A549 (cell line): ENCODE results near the gene TNS1. TPM values are rescaled to one million over a fixed set of nuclear protein-coding genes. Genes with fewer than 3 reads are reported as not detected.
A peak's percentile ranks its signal among the peaks of the same experiment; 100 is the strongest.

Experiments used
- ATAC-seq, 2 experiments: fragments of 200-7000 bp in 1 of 2; fragments of >200 bp in 1 of 2; cut with Nextera tagmentation in 1 of 2; cut with Tn5 transposase in 1 of 2; 3 replicates each; pipeline versions ENCODE4 v1.8.0 to v1.9.1; 2018 to 2020; ENCODE audit warnings: mild to moderate bottlenecking in 1 of 2, moderate library complexity in 1 of 2
- CTCF ChIA-PET: fragments of 300-600 bp; sonication (Branson Sonifier 250); formaldehyde crosslinking; extraction: SDS; loops from one replicate; lab custom pipeline; 2021; ENCODE audit warnings: antibody characterized with exemption, inconsistent platforms; lab: Yijun Ruan, JAX
- POLR2A ChIA-PET: fragments of 350-600 bp; formaldehyde crosslinking; extraction: SDS; loops from one replicate; lab custom pipeline; 2021; ENCODE audit warnings: antibody characterized with exemption, inconsistent platforms; lab: Yijun Ruan, JAX
- DNase-seq, 2 experiments: peaks; one replicate each; pipeline versions ENCODE4 v3.0.0 to v3.0.0-alpha.2; 2011 to 2016; ENCODE audit warnings: low read depth in 1 of 2, low spot score in 1 of 2
- FAIRE-seq: peaks from 2 replicates; lab custom pipeline; 2011; peaks lifted over from hg19 to GRCh38; lab: Jason Lieb, UNC
- H3K27ac ChIP-seq, 2 experiments: fragments of >200 bp; sonication (Bioruptor Twin); formaldehyde crosslinking; 3 replicates each; pipeline ENCODE4 v1.5.1; 2016 to 2017
- H3K4me1 ChIP-seq: fragments of >200 bp; sonication (Bioruptor Twin); formaldehyde crosslinking; 3 replicates; pipeline ENCODE4 v1.6.1; 2016
- H3K4me2 ChIP-seq: fragments of >200 bp; sonication (Bioruptor Twin); formaldehyde crosslinking; 3 replicates; pipeline ENCODE4 v1.6.1; 2016
- H3K4me3 ChIP-seq: fragments of >200 bp; sonication (Bioruptor Twin); formaldehyde crosslinking; 3 replicates; pipeline ENCODE4 v1.5.1; 2016
- H3K9me3 ChIP-seq: fragments of >200 bp; sonication (Bioruptor Twin); formaldehyde crosslinking; 3 replicates; pipeline ENCODE4 v1.6.1; 2016
- CEBPB ChIP-seq, 2 experiments: fragments of >200 bp in 1 of 2; sonication (Bioruptor Twin) in 1 of 2; formaldehyde crosslinking in 1 of 2; IDR thresholded peaks; 2 replicates each; pipeline ENCODE4 v1.6.1; 2012 to 2016
- CHD2 ChIP-seq: fragments of 150-350 bp; IDR thresholded peaks from 2 replicates; pipeline ENCODE4 v1.6.1; 2014; ENCODE audit warnings: low read length; ENCODE audit not compliant: partially characterized antibody
- EHF ChIP-seq: fragments of 250-450 bp; sonication (Bioruptor Pico); IDR thresholded peaks from 2 replicates; pipeline ENCODE4 v1.5.0; 2020; ENCODE audit warnings: mild to moderate bottlenecking
- EHMT2 ChIP-seq: fragments of 200-600 bp; sonication (generic); IDR thresholded peaks from 2 replicates; pipeline ENCODE4 v1.6.1; 2016; ENCODE audit warnings: antibody characterized with exemption, low read depth, mild to moderate bottlenecking, moderate library complexity
- EP300 ChIP-seq, 2 experiments: fragments of >200 bp; sonication (Bioruptor Twin); formaldehyde crosslinking; IDR thresholded peaks; 2 replicates in 1 of 2; 3 replicates in 1 of 2; pipeline ENCODE4 v1.6.1; 2016 to 2017
- FOSB ChIP-seq: fragments of 250-450 bp; sonication (Bioruptor Pico); IDR thresholded peaks from 2 replicates; pipeline ENCODE4 v1.5.0; 2020; ENCODE audit warnings: mild to moderate bottlenecking, moderate library complexity
- FOSL2 ChIP-seq, 2 experiments: fragments of 450-650 bp in 1 of 2; fragments of >200 bp in 1 of 2; sonication (Bioruptor Twin) in 1 of 2; formaldehyde crosslinking; IDR thresholded peaks; 2 replicates each; pipeline versions ENCODE4 v1.5.0 to v1.6.1; 2016 to 2020; ENCODE audit warnings: mild to moderate bottlenecking in 1 of 2, moderate library complexity in 1 of 2
- HEYL ChIP-seq: fragments of 250-450 bp; sonication (Bioruptor Pico); IDR thresholded peaks from 2 replicates; pipeline ENCODE4 v1.8.0; 2021; ENCODE audit warnings: mild to moderate bottlenecking, moderate library complexity
- JUN ChIP-seq, 2 experiments: fragments of >200 bp; sonication (Bioruptor Twin); formaldehyde crosslinking; IDR thresholded peaks; 2 replicates in 1 of 2; 3 replicates in 1 of 2; pipeline ENCODE4 v1.6.1; 2016 to 2017
- MAFK ChIP-seq: fragments of 450-650 bp; IDR thresholded peaks from 2 replicates; pipeline ENCODE4 v1.6.1; 2014; ENCODE audit not compliant: partially characterized antibody
- MYC ChIP-seq: IDR thresholded peaks from 2 replicates; pipeline ENCODE4 v1.6.1; 2012; ENCODE audit warnings: mild to moderate bottlenecking, inconsistent platforms, low read length, improper control_type of control experiment, borderline replicate concordance
- NR3C1 ChIP-seq: fragments of >200 bp; sonication (Bioruptor Twin); formaldehyde crosslinking; IDR thresholded peaks from 3 replicates; pipeline ENCODE4 v1.6.1; 2017
- PHF8 ChIP-seq: fragments of 200-600 bp; sonication (generic); IDR thresholded peaks from 2 replicates; pipeline ENCODE4 v1.6.1; 2016; ENCODE audit warnings: low read depth, mild to moderate bottlenecking, antibody characterized with exemption, moderate library complexity, borderline replicate concordance
- POLR2AphosphoS2 ChIP-seq: conservative IDR thresholded peaks from 2 replicates; pipeline ENCODE4 v1.6.1; 2012; ENCODE audit warnings: low read length, improper control_type of control experiment, inconsistent platforms
- RAD21 ChIP-seq, 2 experiments: fragments of >200 bp in 1 of 2; sonication (Bioruptor Twin) in 1 of 2; formaldehyde crosslinking in 1 of 2; IDR thresholded peaks in 1 of 2; conservative IDR thresholded peaks in 1 of 2; 2 replicates in 1 of 2; 3 replicates in 1 of 2; pipeline ENCODE4 v1.6.1; 2012 to 2018; ENCODE audit warnings: inconsistent platforms in 1 of 2
- RARB ChIP-seq: fragments of 250-450 bp; sonication (Bioruptor Pico); IDR thresholded peaks from 2 replicates; pipeline ENCODE4 v1.8.0; 2021; ENCODE audit warnings: mild to moderate bottlenecking, moderate library complexity
- RCOR1 ChIP-seq: fragments of 150-350 bp; IDR thresholded peaks from 2 replicates; pipeline ENCODE4 v1.6.1; 2014; ENCODE audit warnings: antibody characterized with exemption, low read length, low read depth
- TFCP2L1 ChIP-seq: fragments of 250-450 bp; sonication (Bioruptor Pico); IDR thresholded peaks from 2 replicates; pipeline ENCODE4 v1.5.0; 2021; ENCODE audit warnings: mild to moderate bottlenecking
- ZFP36 ChIP-seq: fragments of 450-650 bp; IDR thresholded peaks from 2 replicates; pipeline ENCODE4 v1.6.1; 2014; ENCODE audit warnings: borderline replicate concordance; ENCODE audit not compliant: partially characterized antibody
- WGBS: methylation state at CpG from one replicate; pipeline ENCODE4 v1.1.6; 2017; ENCODE audit errors: missing lambda C conversion rate; 5-methylcytosine and 5-hydroxymethylcytosine counted together
- polyA plus RNA-seq, 4 experiments: library from polyadenylated mRNA; depleted of rRNA in 3 of 4; stranded (reverse); fragments of >200 nt; fragmentation: RNase III in 1 of 4; extraction: RNeasy Plus Mini Kit Qiagen cat#74134 plus additional on column Dnase treatment in 1 of 4; gene quantifications; 2 replicates in 3 of 4; 3 replicates in 1 of 4; pipeline ENCODE4 v1.2.3, GENCODE V29; 2011 to 2017
- TF ChIP-seq, protein P1 (sequence below): IDR thresholded peaks from 2 replicates; pipeline ENCODE4 v1.6.1; 2012
- TF ChIP-seq, protein P2 (sequence below): IDR thresholded peaks from 2 replicates; pipeline ENCODE4 v1.6.1; 2012

Gene TNS1
- polyA plus RNA-seq, 2 of the 4 experiments (the other 2 are of a cell fraction): 4.9 to 10.6 TPM

DNA sequence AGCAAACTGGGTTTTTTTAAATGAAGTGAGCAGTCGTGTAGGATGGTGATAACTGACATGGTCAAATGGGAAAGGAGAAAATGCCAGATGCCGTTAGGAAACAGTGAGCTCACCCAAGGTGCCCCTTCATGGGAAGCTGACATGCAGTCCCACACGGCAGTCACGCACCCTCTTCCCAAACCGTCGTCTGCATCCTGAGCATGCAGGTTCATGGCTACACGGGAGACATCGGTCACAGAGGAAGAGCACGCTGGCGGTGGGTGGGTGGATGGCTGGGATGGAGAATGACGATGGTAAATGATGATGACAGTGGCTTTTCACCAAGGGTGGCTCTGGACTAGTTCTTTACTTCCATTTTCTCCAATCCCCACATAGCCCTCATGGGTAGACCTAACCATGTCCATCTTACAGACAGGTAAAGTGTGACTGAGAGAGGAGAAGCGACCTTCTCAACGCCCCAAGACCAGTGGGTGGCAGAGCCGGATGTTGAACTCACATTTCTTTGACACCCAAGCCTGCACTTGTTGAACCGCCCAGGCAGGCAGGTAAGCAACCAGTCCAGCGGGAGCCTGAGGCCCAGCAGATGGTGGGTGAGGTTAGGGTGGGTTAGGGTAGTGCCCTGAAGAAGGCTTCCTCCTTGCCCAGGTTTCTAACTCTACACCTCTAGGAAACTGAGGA is 44.5 kb downstream of the TNS1 start:
- POLR2A ChIA-PET: no interaction called here
- H3K9me3 ChIP-seq: no peaks in the 10 kb centered on the region
- TF ChIP-seq FOSL2 (IDR thresholded peaks at IDR 0.05): no peak
- TF ChIP-seq FOSL2 (CRISPR knock-in tag; IDR thresholded peaks at IDR 0.05): no peak
- TF ChIP-seq RAD21 (conservative IDR thresholded peaks at IDR 0.05 in 1 of 2, IDR thresholded peaks at IDR 0.05 in 1 of 2): no peak
- TF ChIP-seq FOSB (CRISPR knock-in tag): no peak
- no peak for TF ChIP-seq NR3C1
- no peak for TF ChIP-seq PHF8
- no peak for TF ChIP-seq JUN (IDR thresholded peaks at IDR 0.05)
- TF ChIP-seq, all 56 proteins: peak for 0
- no peak overlapping the region for H3K4me2 ChIP-seq
- H3K27ac ChIP-seq: no peak overlapping the region
- CTCF ChIA-PET: interaction anchor here (2.2 kb wide), 1 partner anchor 58 kb away, joined by 6 read pairs; no protein-coding TSS in a partner anchor
- no peaks in the 10 kb centered on the region for H3K4me1 ChIP-seq
- no peak for DNase-seq
- H3K4me3 ChIP-seq: no peak overlapping the region
- ATAC-seq: no peak
- 76% methylated on average over 15 of the region's 16 CpGs for WGBS
- no peak for FAIRE-seq

DNA sequence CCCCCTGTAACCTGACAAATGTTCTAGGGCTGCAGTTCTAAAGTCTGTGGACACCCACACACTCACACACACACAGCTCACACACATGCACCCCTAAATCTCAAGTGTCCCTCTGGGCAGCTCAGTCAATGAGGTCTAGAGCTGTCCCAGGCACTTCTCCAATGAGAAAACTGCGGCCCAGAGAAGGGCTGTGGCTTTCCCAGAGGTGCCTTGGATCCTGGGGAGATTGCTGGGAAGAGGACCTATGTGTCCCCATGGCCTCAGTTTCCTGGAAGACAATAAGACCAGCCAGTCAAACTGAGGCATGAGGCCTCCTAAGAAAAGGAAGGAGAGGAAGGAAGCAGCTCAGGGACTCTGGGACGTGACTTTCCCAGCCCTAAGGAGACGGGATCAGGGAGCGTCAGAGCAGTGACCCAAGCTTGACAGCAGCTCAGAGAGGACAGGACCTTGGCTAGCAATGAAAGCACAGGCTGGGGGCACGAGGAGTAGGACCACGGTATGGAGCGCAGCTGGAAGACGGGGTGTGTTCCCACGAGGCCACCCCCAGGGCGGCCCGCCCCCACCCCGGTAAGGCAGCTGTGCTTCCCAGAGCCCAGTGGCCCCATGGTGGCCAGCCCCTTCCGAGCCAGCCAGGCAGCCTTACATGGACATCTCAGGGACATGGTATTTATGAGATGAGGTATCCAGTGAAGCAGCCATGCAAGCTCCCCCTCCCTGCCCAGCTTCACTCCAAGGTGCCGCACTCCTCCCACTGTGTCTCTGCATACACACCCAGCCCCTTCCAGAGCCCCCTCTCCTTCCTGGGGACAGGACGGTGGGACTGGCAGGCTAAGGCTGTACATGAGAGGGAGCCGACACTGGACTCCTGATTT is 46.0 kb downstream of the TNS1 start:
- Histone ChIP-seq H3K4me1 (no peaks in the 10 kb centered on the region; the same call in 2 of the 3 replicates), H3K27ac (no peak overlapping the region), H3K9me3 (no peaks in the 10 kb centered on the region), H3K4me2 (no peak overlapping the region), H3K4me3 (no peak overlapping the region)
- ATAC-seq (peak in 1 of 2 experiments; percentile 16; a peak in 2 of 6 replicates), DNase-seq (no peak), FAIRE-seq (no peak)
- TF ChIP-seq EHF (CRISPR knock-in tag) (no peak), RCOR1 (no peak), POLR2AphosphoS2 (no peak), FOSL2 (IDR thresholded peaks at IDR 0.05) (no peak), FOSL2 (CRISPR knock-in tag; IDR thresholded peaks at IDR 0.05) (no peak)
- TF ChIP-seq, protein P1, sequence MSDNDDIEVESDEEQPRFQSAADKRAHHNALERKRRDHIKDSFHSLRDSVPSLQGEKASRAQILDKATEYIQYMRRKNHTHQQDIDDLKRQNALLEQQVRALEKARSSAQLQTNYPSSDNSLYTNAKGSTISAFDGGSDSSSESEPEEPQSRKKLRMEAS: no peak
- ChIA-PET CTCF (interaction anchor here (0.8 to 2.2 kb wide), 6 partner anchors 9 to 168 kb away, joined by 3 to 6 read pairs (median 4); no protein-coding TSS in a partner anchor), POLR2A (no interaction called here)
- WGBS: 67% methylated on average over 16 of the region's 16 CpGs

DNA sequence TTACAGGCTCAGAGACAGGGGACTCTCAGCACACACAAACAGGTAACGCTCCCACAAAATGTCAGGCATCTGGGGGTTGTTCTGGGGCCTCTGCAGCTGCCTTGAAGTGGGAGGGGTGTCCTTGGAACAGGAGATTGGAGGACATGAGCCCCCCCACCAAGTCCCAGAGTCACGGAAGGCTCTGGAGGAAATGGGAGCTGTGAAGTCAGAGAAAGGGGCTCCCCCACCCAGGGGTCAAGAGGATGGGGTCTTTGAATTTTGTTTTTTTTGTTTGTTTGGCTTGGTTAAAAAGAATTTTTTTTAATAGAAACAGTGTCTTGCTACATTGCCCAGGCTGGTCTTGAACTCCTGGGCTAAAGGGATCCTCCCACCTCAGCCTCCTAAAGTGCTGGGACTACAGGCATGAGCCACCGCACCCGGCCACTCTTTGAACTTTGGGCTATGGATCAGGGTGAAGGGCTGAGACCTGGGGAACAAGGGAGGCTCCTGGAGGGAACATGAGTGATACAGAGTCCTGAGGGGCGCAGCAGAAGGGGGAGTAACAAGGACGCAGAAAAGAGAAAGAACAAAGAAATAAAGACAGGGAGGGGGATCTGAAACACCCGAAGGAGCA is 46.8 kb downstream of the TNS1 start:
- TF ChIP-seq, protein P2, sequence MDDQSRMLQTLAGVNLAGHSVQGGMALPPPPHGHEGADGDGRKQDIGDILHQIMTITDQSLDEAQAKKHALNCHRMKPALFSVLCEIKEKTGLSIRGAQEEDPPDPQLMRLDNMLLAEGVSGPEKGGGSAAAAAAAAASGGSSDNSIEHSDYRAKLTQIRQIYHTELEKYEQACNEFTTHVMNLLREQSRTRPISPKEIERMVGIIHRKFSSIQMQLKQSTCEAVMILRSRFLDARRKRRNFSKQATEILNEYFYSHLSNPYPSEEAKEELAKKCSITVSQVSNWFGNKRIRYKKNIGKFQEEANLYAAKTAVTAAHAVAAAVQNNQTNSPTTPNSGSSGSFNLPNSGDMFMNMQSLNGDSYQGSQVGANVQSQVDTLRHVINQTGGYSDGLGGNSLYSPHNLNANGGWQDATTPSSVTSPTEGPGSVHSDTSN: no peak
- TF ChIP-seq EHF (CRISPR knock-in tag): no peak
- TF ChIP-seq FOSB (CRISPR knock-in tag): no peak
- no peak for TF ChIP-seq CEBPB (IDR thresholded peaks at IDR 0.05)
- no peak for TF ChIP-seq RARB
- no peak for TF ChIP-seq CHD2
- no peak for TF ChIP-seq EP300 (IDR thresholded peaks at IDR 0.05)
- no peak for TF ChIP-seq PHF8
- TF ChIP-seq EHMT2: no peak
- no peak for TF ChIP-seq TFCP2L1
- TF ChIP-seq HEYL (CRISPR knock-in tag): no peak
- TF ChIP-seq MYC: no peak
- no peak for TF ChIP-seq ZFP36
- TF ChIP-seq MAFK: no peak
- TF ChIP-seq JUN (IDR thresholded peaks at IDR 0.05): no peak
- no peak for TF ChIP-seq FOSL2 (IDR thresholded peaks at IDR 0.05)
- no peak for TF ChIP-seq FOSL2 (CRISPR knock-in tag; IDR thresholded peaks at IDR 0.05)
- Histone ChIP-seq H3K9me3 (no peaks in the 10 kb centered on the region), H3K4me1 (peaks cover 7% of the 10 kb centered on the region; the same call in 2 of the 3 replicates), H3K27ac (no peak overlapping the region), H3K4me2 (no peak overlapping the region), H3K4me3 (no peak overlapping the region)
- ATAC-seq (no peak), DNase-seq (no peak), FAIRE-seq (no peak)
- 55% methylated on average over 7 of the region's 7 CpGs for WGBS
- CTCF ChIA-PET: interaction anchor here (0.8 to 2.2 kb wide), 4 partner anchors 23 to 167 kb away, joined by 3 to 6 read pairs (median 4); no protein-coding TSS in a partner anchor
- POLR2A ChIA-PET: no interaction called here
